HEK293 (cell line): ENCODE measurements around the gene ELAVL2.

ENCODE experiments used
- CTCF ChIA-PET: fragments of 350-600 bp; formaldehyde crosslinking; extraction: SDS; loops from one replicate; lab custom pipeline; 2021; ENCODE audit warnings: antibody characterized with exemption; lab: Yijun Ruan, JAX
- POLR2A ChIA-PET: fragments of 300-600 bp; formaldehyde crosslinking; extraction: SDS; loops from one replicate; lab custom pipeline; 2020; ENCODE audit warnings: antibody characterized with exemption, inconsistent platforms; lab: Yijun Ruan, JAX
- H3K27ac ChIP-seq: fragments of 200-500 bp; sonication (Bioruptor generic); 2 replicates; pipeline ENCODE4 v1.5.1; 2014; ENCODE audit warnings: low read depth, low read length, control low read depth, inconsistent platforms; ENCODE audit errors: extremely low read depth
- H3K36me3 ChIP-seq, 2 experiments: fragments of 200-500 bp in 1 of 2; sonication (Bioruptor generic) in 1 of 2; 1 replicate in 1 of 2; 2 replicates in 1 of 2; pipeline ENCODE4 v1.5.1; 2014 to 2017; ENCODE audit warnings: inconsistent platforms in 2 of 2, low read length in 2 of 2; ENCODE audit not compliant: control insufficient read depth in 2 of 2, insufficient read depth in 1 of 2
- H3K4me1 ChIP-seq: fragments of 200-500 bp; sonication (Bioruptor generic); 2 replicates; pipeline ENCODE4 v1.5.1; 2014; ENCODE audit warnings: mild to moderate bottlenecking, low read length, inconsistent platforms; ENCODE audit not compliant: control insufficient read depth, insufficient read depth
- H3K4me3 ChIP-seq: 2 replicates; pipeline ENCODE4 v1.5.1; 2011; ENCODE audit warnings: low read depth, mild to moderate bottlenecking, control low read depth, low read length, moderate library complexity
- H3K9me3 ChIP-seq: fragments of 200-500 bp; sonication (Bioruptor generic); 2 replicates; pipeline ENCODE4 v1.5.1; 2014; ENCODE audit warnings: low read depth, low read length, inconsistent platforms; ENCODE audit not compliant: control insufficient read depth, insufficient read depth
- IKZF3 ChIP-seq: fragments of 450-650 bp; IDR thresholded peaks from 2 replicates; pipeline ENCODE4 v1.5.0; 2018; ENCODE audit warnings: missing biosample characterization, mild to moderate bottlenecking, missing genetic modification characterization, moderate library complexity
- RBAK ChIP-seq: fragments of 450-650 bp; formaldehyde crosslinking; IDR thresholded peaks from 2 replicates; pipeline ENCODE4 v1.5.1; 2016; ENCODE audit warnings: missing biosample characterization, missing genetic modification characterization
- ZFP37 ChIP-seq: fragments of 450-650 bp; formaldehyde crosslinking; IDR thresholded peaks from 2 replicates; pipeline ENCODE4 v1.5.1; 2016; ENCODE audit warnings: missing biosample characterization, missing genetic modification characterization
- ZFP41 ChIP-seq: fragments of 450-650 bp; formaldehyde crosslinking; IDR thresholded peaks from 2 replicates; pipeline ENCODE4 v1.5.1; 2016; ENCODE audit warnings: missing biosample characterization, missing genetic modification characterization, borderline replicate concordance
- ZNF133 ChIP-seq: fragments of 450-650 bp; formaldehyde crosslinking; IDR thresholded peaks from 2 replicates; pipeline ENCODE4 v1.5.1; 2016; ENCODE audit warnings: missing biosample characterization, missing genetic modification characterization
- ZNF2 ChIP-seq: fragments of 450-650 bp; formaldehyde crosslinking; IDR thresholded peaks from 2 replicates; pipeline ENCODE4 v1.5.1; 2016; ENCODE audit warnings: missing biosample characterization, missing genetic modification characterization
- ZNF221 ChIP-seq: fragments of 450-650 bp; formaldehyde crosslinking; IDR thresholded peaks from 2 replicates; pipeline ENCODE4 v1.5.1; 2017; ENCODE audit warnings: missing biosample characterization, missing genetic modification characterization, borderline replicate concordance
- ZNF24 ChIP-seq: fragments of 450-650 bp; formaldehyde crosslinking; IDR thresholded peaks from 2 replicates; pipeline ENCODE4 v1.5.1; 2016; ENCODE audit warnings: missing biosample characterization, missing genetic modification characterization
- ZNF549 ChIP-seq: fragments of 450-650 bp; IDR thresholded peaks from 2 replicates; pipeline ENCODE4 v1.5.1; 2018; ENCODE audit warnings: missing biosample characterization, missing genetic modification characterization, mild to moderate bottlenecking, inconsistent platforms, moderate library complexity
- ZNF558 ChIP-seq: fragments of 450-650 bp; formaldehyde crosslinking; IDR thresholded peaks from 2 replicates; pipeline ENCODE4 v1.5.1; 2016; ENCODE audit warnings: missing biosample characterization, missing genetic modification characterization
- ZNF596 ChIP-seq: fragments of 450-650 bp; IDR thresholded peaks from 2 replicates; pipeline ENCODE4 v1.5.0; 2018; ENCODE audit warnings: missing biosample characterization, mild to moderate bottlenecking, missing genetic modification characterization, moderate library complexity
- ZNF654 ChIP-seq: fragments of 450-650 bp; formaldehyde crosslinking; IDR thresholded peaks from 2 replicates; pipeline ENCODE4 v1.5.1; 2016; ENCODE audit warnings: low read depth, missing biosample characterization, missing genetic modification characterization
- ZNF658 ChIP-seq: fragments of 450-650 bp; formaldehyde crosslinking; IDR thresholded peaks from 2 replicates; pipeline ENCODE4; 2016; ENCODE audit warnings: missing biosample characterization, missing genetic modification characterization
- ZNF76 ChIP-seq: fragments of 450-650 bp; formaldehyde crosslinking; IDR thresholded peaks from 2 replicates; pipeline ENCODE4; 2016; ENCODE audit warnings: low read depth, missing biosample characterization, missing genetic modification characterization, borderline replicate concordance
- TF ChIP-seq, protein P1 (sequence below): fragments of 450-650 bp; formaldehyde crosslinking; IDR thresholded peaks from 2 replicates; pipeline ENCODE4 v1.5.1; 2016; ENCODE audit warnings: missing biosample characterization, missing genetic modification characterization, borderline replicate concordance
- TF ChIP-seq, protein P2 (sequence below): fragments of 450-650 bp; formaldehyde crosslinking; IDR thresholded peaks from 2 replicates; pipeline ENCODE4 v1.5.1; 2016; ENCODE audit warnings: missing biosample characterization, missing genetic modification characterization, borderline replicate concordance
- TF ChIP-seq, protein P3 (sequence below): fragments of 450-650 bp; formaldehyde crosslinking; IDR thresholded peaks from 2 replicates; pipeline ENCODE4 v1.5.1; 2016; ENCODE audit warnings: missing biosample characterization, missing genetic modification characterization

ELAVL2 gene

DNA sequence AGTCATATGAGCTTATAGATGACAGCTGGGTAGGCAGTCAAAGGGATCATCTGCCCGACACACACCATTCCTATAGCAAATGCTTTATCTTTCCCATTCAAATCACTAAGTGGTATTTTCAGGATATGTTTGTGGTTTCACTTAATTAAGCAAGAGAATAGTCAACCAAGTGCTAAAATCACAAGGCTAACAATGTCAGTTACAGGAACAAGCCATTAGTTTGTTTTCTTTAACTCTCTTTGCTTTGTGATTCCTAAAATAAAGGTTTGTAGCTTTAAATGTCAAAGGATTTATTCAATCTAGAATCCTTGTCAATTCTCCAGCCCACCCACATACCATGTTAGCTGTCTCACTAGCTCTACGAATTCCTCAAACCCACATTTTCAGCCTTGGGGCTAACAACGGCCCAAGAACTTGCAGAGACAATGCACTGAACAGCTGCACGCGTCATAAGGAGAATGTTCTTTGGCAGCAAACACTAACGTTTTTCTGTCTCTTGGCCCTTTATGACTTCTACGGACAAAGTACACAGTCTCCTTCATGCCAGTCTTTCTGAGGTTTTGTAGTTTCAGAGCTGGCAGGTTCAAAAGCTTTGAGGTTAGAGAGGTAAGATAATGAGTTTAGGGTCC is 56.6 kb downstream of the ELAVL2 start (continued):
- TF ChIP-seq ZFP41: no peak

DNA sequence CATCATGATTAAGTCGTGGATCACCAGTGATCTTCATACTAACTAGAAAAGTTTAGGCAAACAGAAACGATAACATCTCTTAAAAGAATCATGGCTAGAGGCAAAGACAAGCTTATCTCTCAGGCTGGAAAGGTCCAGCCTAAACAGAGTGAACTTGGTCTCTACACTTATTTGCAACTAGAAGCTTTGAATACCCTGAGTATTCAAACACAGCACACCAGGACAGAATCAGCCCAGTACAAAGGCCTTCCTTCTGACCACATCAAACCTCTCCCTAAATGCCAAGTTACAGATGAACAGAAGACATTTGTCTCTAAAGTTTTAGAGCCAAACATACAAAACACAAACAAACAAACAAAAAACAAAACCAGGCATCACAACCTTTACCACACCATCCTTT is 57.2 kb downstream of the ELAVL2 start:
- H3K4me3 ChIP-seq: no peak overlapping the region
- POLR2A ChIA-PET: interaction anchor here (1.0 to 2.1 kb wide), 2 partner anchors 52 to 55 kb away, joined by 3 to 8 read pairs; no protein-coding TSS in a partner anchor
- CTCF ChIA-PET: interaction anchor here (0.6 to 1.7 kb wide), 3 partner anchors 25 to 73 kb away, joined by 3 to 4 read pairs (median 4); no protein-coding TSS in a partner anchor
- peaks cover 16% of the 10 kb centered on the region; the same call in 1 of the 2 replicates for H3K4me1 ChIP-seq
- H3K36me3 ChIP-seq: no peaks in the 10 kb centered on the region
- TF ChIP-seq ZNF596 (tag by site-specific recombination): no peak
- TF ChIP-seq, protein P1, sequence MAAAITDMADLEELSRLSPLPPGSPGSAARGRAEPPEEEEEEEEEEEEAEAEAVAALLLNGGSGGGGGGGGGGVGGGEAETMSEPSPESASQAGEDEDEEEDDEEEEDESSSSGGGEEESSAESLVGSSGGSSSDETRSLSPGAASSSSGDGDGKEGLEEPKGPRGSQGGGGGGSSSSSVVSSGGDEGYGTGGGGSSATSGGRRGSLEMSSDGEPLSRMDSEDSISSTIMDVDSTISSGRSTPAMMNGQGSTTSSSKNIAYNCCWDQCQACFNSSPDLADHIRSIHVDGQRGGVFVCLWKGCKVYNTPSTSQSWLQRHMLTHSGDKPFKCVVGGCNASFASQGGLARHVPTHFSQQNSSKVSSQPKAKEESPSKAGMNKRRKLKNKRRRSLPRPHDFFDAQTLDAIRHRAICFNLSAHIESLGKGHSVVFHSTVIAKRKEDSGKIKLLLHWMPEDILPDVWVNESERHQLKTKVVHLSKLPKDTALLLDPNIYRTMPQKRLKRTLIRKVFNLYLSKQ: no peak
- TF ChIP-seq, protein P2, sequence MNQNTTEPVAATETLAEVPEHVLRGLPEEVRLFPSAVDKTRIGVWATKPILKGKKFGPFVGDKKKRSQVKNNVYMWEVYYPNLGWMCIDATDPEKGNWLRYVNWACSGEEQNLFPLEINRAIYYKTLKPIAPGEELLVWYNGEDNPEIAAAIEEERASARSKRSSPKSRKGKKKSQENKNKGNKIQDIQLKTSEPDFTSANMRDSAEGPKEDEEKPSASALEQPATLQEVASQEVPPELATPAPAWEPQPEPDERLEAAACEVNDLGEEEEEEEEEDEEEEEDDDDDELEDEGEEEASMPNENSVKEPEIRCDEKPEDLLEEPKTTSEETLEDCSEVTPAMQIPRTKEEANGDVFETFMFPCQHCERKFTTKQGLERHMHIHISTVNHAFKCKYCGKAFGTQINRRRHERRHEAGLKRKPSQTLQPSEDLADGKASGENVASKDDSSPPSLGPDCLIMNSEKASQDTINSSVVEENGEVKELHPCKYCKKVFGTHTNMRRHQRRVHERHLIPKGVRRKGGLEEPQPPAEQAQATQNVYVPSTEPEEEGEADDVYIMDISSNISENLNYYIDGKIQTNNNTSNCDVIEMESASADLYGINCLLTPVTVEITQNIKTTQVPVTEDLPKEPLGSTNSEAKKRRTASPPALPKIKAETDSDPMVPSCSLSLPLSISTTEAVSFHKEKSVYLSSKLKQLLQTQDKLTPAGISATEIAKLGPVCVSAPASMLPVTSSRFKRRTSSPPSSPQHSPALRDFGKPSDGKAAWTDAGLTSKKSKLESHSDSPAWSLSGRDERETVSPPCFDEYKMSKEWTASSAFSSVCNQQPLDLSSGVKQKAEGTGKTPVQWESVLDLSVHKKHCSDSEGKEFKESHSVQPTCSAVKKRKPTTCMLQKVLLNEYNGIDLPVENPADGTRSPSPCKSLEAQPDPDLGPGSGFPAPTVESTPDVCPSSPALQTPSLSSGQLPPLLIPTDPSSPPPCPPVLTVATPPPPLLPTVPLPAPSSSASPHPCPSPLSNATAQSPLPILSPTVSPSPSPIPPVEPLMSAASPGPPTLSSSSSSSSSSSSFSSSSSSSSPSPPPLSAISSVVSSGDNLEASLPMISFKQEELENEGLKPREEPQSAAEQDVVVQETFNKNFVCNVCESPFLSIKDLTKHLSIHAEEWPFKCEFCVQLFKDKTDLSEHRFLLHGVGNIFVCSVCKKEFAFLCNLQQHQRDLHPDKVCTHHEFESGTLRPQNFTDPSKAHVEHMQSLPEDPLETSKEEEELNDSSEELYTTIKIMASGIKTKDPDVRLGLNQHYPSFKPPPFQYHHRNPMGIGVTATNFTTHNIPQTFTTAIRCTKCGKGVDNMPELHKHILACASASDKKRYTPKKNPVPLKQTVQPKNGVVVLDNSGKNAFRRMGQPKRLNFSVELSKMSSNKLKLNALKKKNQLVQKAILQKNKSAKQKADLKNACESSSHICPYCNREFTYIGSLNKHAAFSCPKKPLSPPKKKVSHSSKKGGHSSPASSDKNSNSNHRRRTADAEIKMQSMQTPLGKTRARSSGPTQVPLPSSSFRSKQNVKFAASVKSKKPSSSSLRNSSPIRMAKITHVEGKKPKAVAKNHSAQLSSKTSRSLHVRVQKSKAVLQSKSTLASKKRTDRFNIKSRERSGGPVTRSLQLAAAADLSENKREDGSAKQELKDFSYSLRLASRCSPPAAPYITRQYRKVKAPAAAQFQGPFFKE (tag by site-specific recombination): no peak
- no peak for TF ChIP-seq ZNF654 (tag by site-specific recombination)
- TF ChIP-seq, all 188 proteins: peak for 0
- Histone ChIP-seq H3K9me3 (no peaks in the 10 kb centered on the region), H3K27ac (no peak overlapping the region)

DNA sequence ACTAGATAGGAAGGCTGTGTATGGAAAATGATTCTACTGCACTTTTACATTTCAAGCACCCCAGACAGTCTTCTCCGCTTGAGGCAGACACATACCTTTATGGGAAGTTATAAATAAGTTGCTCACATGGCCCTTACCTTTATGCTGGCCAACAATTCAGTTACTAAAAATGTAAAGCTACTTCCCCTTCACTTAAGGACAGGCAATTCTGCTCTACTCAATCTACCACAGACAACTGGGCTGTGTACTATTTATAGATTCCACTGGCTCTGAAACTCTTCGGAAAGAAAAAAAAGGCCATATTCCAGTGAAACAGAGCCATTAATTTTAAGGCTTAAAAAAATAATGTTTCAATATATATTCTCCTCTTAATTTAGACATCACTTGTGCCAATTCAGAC is 59.4 kb downstream of the ELAVL2 start:
- TF ChIP-seq ZNF2 (tag by site-specific recombination) (no peak), ZNF549 (tag by site-specific recombination) (no peak), ZNF24 (tag by site-specific recombination) (no peak), ZNF558 (tag by site-specific recombination) (no peak), ZNF658 (no peak), ZFP37 (no peak), ZNF76 (no peak), IKZF3 (no peak), ZNF133 (tag by site-specific recombination) (no peak), RBAK (no peak), ZNF221 (tag by site-specific recombination) (no peak)
- TF ChIP-seq, protein P3, sequence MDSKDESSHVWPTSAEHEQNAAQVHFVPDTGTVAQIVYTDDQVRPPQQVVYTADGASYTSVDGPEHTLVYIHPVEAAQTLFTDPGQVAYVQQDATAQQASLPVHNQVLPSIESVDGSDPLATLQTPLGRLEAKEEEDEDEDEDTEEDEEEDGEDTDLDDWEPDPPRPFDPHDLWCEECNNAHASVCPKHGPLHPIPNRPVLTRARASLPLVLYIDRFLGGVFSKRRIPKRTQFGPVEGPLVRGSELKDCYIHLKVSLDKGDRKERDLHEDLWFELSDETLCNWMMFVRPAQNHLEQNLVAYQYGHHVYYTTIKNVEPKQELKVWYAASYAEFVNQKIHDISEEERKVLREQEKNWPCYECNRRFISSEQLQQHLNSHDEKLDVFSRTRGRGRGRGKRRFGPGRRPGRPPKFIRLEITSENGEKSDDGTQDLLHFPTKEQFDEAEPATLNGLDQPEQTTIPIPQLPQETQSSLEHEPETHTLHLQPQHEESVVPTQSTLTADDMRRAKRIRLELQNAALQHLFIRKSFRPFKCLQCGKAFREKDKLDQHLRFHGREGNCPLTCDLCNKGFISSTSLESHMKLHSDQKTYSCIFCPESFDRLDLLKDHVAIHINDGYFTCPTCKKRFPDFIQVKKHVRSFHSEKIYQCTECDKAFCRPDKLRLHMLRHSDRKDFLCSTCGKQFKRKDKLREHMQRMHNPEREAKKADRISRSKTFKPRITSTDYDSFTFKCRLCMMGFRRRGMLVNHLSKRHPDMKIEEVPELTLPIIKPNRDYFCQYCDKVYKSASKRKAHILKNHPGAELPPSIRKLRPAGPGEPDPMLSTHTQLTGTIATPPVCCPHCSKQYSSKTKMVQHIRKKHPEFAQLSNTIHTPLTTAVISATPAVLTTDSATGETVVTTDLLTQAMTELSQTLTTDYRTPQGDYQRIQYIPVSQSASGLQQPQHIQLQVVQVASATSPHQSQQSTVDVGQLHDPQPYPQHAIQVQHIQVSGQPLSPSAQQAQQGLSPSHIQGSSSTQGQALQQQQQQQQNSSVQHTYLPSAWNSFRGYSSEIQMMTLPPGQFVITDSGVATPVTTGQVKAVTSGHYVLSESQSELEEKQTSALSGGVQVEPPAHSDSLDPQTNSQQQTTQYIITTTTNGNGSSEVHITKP (tag by site-specific recombination): no peak
- TF ChIP-seq, all 188 proteins: peak for 0
- Histone ChIP-seq H3K4me1 (peaks cover 9% of the 10 kb centered on the region; the same call in 1 of the 2 replicates), H3K9me3 (no peaks in the 10 kb centered on the region), H3K36me3 (peaks cover 0 to 4% of the 10 kb centered on the region in 2 experiments; a peak in 1 of 3 replicates), H3K4me3 (no peak overlapping the region), H3K27ac (no peak overlapping the region)
- POLR2A ChIA-PET: no interaction called here
- CTCF ChIA-PET: interaction anchor here (1.6 kb wide), 1 partner anchor 60 kb away, joined by 3 read pairs; the partner anchor contains the start of gene ELAVL2
